Esophagus squamous epithelium (tissue), 4 donors: ENCODE measurements around the gene ADGRV1.

Experiments used
- CTCF ChIP-seq, 6 experiments: fragments of 450-650 bp in 4 of 6; fragments of 200-600 bp in 2 of 6; sonication (generic) in 2 of 6; IDR thresholded peaks; one replicate each; pipeline ENCODE4 v1.5.1; 2016 to 2019; ENCODE audit warnings: antibody characterized with exemption in 6 of 6, mild to moderate bottlenecking in 4 of 6, moderate library complexity in 4 of 6
- POLR2A ChIP-seq, 4 donors: fragments of 450-650 bp; IDR thresholded peaks; one replicate each; pipeline ENCODE4 v1.6.1; 2017; ENCODE audit warnings: antibody characterized with exemption in 4 of 4, mild to moderate bottlenecking in 4 of 4, moderate library complexity in 3 of 4

- TF ChIP-seq CTCF (IDR thresholded peaks at IDR 0.05) (no peak), POLR2A (IDR thresholded peaks at IDR 0.05) (no peak)
Observed at GRCh38 chr5:90542827-90543519, 15.6 kb upstream of the ADGRV1 start.
